Measurements from ENCODE around the gene CCNA2.

CCNA2 gene

DNA sequence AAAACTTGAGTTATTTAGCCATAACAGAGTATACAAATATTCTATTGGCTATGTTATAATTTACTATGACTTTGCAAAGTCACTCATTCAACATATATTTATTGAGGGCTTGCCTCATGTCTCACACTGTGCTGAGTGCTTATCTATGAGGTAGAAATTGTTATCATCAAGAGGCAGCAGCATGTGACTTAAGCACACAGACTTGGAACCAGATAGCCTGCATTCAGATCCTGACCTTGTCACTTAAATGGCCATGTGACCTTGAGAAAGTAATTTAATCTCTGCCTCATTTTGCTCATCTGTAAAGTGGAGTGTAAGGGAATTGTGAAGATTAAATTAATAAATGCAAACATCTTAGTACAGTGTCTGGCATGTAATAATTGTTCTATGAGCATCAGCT lies 32.7 kb downstream of the CCNA2 start:
- H3F3A ChIP-seq (ENCODE audit: insufficient read depth): no peaks in the 10 kb centered on the region
- no peaks in the 10 kb centered on the region for H3K36me3 ChIP-seq (ENCODE audit: low read length)
- no peak overlapping the region for H3K9ac ChIP-seq (ENCODE audit: low read length)
- no peaks in the 10 kb centered on the region for H3K27me3 ChIP-seq (ENCODE audit: low read length)
- no peaks in the 10 kb centered on the region for H4K20me1 ChIP-seq (ENCODE audit: low read depth, low read length)
- H3K9me3 ChIP-seq (ENCODE audit: insufficient read depth, low read length): no peaks in the 10 kb centered on the region
- no peaks in the 10 kb centered on the region for H3K79me2 ChIP-seq (ENCODE audit: insufficient read depth, low read length)
- H3K9me2 ChIP-seq (replicated peaks; ENCODE audit: insufficient read depth, low read length): no peaks in the 10 kb centered on the region
- H3K4me3 ChIP-seq (ENCODE audit: insufficient read depth, low read length, poor library complexity, severe bottlenecking): no peak overlapping the region
- H3K27ac ChIP-seq (ENCODE audit: low read depth, low read length): no peak overlapping the region
- no peak overlapping the region for H2AFZ ChIP-seq (ENCODE audit: low read depth, low read length, severe bottlenecking)
- no peak for TF ChIP-seq EZH2phosphoT487 (conservative IDR thresholded peaks at IDR 0.05; ENCODE audit: low read length)
- TF ChIP-seq, protein P1, sequence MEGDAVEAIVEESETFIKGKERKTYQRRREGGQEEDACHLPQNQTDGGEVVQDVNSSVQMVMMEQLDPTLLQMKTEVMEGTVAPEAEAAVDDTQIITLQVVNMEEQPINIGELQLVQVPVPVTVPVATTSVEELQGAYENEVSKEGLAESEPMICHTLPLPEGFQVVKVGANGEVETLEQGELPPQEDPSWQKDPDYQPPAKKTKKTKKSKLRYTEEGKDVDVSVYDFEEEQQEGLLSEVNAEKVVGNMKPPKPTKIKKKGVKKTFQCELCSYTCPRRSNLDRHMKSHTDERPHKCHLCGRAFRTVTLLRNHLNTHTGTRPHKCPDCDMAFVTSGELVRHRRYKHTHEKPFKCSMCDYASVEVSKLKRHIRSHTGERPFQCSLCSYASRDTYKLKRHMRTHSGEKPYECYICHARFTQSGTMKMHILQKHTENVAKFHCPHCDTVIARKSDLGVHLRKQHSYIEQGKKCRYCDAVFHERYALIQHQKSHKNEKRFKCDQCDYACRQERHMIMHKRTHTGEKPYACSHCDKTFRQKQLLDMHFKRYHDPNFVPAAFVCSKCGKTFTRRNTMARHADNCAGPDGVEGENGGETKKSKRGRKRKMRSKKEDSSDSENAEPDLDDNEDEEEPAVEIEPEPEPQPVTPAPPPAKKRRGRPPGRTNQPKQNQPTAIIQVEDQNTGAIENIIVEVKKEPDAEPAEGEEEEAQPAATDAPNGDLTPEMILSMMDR (IDR thresholded peaks at IDR 0.05; ENCODE audit: insufficient read depth, low read length, poor library complexity, severe bottlenecking): no peak
- H3K4me2 ChIP-seq (ENCODE audit: low read depth, low read length, poor library complexity, severe bottlenecking): no peak overlapping the region

- Histone ChIP-seq H3K9me3 (ENCODE audit: insufficient read depth, low read length) (no peaks in the 10 kb centered on the region), H3K79me2 (ENCODE audit: insufficient read depth, low read length) (no peaks in the 10 kb centered on the region), H3K9ac (ENCODE audit: low read length) (no peak overlapping the region), H3K27me3 (ENCODE audit: low read length) (no peaks in the 10 kb centered on the region), H3K36me3 (ENCODE audit: low read length) (no peaks in the 10 kb centered on the region), H4K20me1 (ENCODE audit: low read depth, low read length) (no peaks in the 10 kb centered on the region), H3K27ac (ENCODE audit: low read depth, low read length) (no peak overlapping the region), H3K4me2 (ENCODE audit: low read depth, low read length, poor library complexity, severe bottlenecking) (no peak overlapping the region), H2AFZ (ENCODE audit: low read depth, low read length, severe bottlenecking) (no peak overlapping the region), H3K4me3 (ENCODE audit: insufficient read depth, low read length, poor library complexity, severe bottlenecking) (no peak overlapping the region), H3F3A (ENCODE audit: insufficient read depth) (no peaks in the 10 kb centered on the region), H3K9me2 (replicated peaks; ENCODE audit: insufficient read depth, low read length) (no peaks in the 10 kb centered on the region)
- TF ChIP-seq, protein P1 (IDR thresholded peaks at IDR 0.05; ENCODE audit: insufficient read depth, low read length, poor library complexity, severe bottlenecking): no peak
- no peak for TF ChIP-seq EZH2phosphoT487 (conservative IDR thresholded peaks at IDR 0.05; ENCODE audit: low read length)
Measured at GRCh38 chr4:121789960-121790829, 33.5 kb downstream of the CCNA2 start.

DNA sequence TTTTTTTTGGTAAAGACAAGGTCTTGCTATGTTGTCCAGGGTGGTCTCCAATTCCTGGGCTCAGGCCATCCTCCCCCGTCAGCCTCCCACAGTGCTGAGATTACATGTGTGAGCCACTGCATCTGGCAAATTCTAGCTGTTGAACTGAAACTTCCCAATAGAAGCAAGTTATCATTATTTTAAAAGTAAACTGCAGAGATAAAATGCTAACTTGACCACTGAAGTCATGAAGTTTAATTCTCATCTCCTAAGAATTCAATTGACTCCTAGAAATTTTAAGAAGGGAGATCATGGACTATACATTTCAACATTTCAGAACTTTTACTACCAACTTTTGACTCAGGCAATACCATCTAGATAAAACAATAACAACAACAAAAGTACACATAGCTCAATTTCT lies 34.2 kb downstream of the CCNA2 start:
- H3F3A ChIP-seq (ENCODE audit: insufficient read depth): no peaks in the 10 kb centered on the region
- no peaks in the 10 kb centered on the region for H3K27me3 ChIP-seq (ENCODE audit: low read length)
- H4K20me1 ChIP-seq (ENCODE audit: low read depth, low read length): no peaks in the 10 kb centered on the region
- no peak overlapping the region for H3K4me2 ChIP-seq (ENCODE audit: low read depth, low read length, poor library complexity, severe bottlenecking)
- no peaks in the 10 kb centered on the region for H3K36me3 ChIP-seq (ENCODE audit: low read length)
- TF ChIP-seq EZH2phosphoT487 (conservative IDR thresholded peaks at IDR 0.05; ENCODE audit: low read length): no peak
- TF ChIP-seq, protein P1 (IDR thresholded peaks at IDR 0.05; ENCODE audit: insufficient read depth, low read length, poor library complexity, severe bottlenecking): no peak
- no peak overlapping the region for H3K4me3 ChIP-seq (ENCODE audit: insufficient read depth, low read length, poor library complexity, severe bottlenecking)
- H2AFZ ChIP-seq (ENCODE audit: low read depth, low read length, severe bottlenecking): no peak overlapping the region
- H3K9me2 ChIP-seq (replicated peaks; ENCODE audit: insufficient read depth, low read length): no peaks in the 10 kb centered on the region
- H3K9me3 ChIP-seq (ENCODE audit: insufficient read depth, low read length): no peaks in the 10 kb centered on the region
- H3K9ac ChIP-seq (ENCODE audit: low read length): no peak overlapping the region
- no peak overlapping the region for H3K27ac ChIP-seq (ENCODE audit: low read depth, low read length)
- no peaks in the 10 kb centered on the region for H3K79me2 ChIP-seq (ENCODE audit: insufficient read depth, low read length)
